GM19438 (cell line): ENCODE data around the gene SGPL1.
"Not testable (repeated sequence)": the region's sequence is repeated elsewhere in the genome, so short reads cannot be mapped to it uniquely, and the experiment has no call there.

Experiments
- ATAC-seq: cut with Tn5 transposase; IDR thresholded peaks from one replicate; pipeline ENCODE4 v1.9.1; 2021; ENCODE audit warnings: low read depth; ENCODE audit not compliant: unreplicated experiment

Gene SGPL1

DNA sequence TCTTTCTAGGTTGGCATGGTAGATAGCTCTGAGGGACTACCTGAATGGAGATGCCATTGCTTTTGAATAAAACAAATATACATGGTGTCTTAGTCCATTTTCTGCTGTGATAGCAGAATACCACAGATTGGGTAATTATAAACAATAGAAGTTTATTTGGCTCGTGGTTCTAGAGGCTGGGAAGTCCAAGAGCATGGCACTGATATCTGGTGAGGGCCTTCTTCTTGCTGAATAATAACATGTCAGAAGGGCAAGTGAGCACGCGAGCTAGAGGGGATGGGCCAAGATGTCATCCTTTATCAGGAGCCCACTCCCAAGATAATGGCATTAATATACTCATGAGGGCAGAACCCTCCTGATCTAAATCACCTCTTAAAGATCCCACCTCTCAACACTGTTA lies 21.9 kb downstream of the SGPL1 start:
- ATAC-seq = no peak

DNA sequence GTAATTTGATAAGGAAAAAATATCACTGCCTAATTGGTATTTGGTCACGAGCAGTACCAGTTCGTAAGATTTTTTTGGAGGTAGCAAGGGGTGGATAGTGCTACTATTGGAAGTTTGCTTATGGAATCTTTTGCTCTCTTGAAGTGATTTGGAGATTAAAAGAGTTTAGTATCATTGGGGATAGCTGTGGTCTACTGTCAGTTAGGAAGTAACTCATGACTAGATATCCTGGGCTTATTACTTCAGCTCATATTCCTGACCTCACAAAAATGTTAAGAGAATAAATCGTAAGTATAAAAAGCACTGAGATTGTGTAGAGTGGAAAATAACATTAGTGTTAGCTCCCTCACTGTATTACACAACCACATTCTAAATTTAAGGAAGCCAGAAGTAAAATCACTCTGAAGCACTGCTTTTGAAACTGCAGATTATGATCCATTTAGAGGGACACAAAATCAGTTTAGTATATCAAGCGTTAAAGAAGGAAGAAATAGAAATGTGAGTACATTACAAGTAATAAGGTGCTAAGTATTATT lies 22.6 kb downstream of the SGPL1 start:
- no peak for ATAC-seq

DNA sequence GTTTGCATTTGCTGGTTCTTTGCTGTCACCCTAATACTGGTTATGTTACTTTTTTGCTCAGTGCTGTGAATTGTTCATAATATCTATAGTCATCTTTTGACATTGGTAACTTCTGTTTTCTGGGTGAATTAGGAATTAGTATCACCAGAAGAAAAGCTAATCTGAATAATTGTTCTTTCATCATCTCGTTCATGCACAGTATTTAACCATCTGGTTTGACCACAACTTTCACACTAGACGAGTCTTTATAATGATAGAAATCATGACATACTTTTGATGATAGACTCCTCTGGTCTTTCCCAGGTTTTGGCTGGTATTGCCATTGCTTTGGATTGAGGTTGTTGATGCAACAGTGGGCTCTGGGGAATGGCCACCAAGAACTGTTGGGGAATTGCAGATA lies 25.1 kb downstream of the SGPL1 start:
- ATAC-seq = no peak

DNA sequence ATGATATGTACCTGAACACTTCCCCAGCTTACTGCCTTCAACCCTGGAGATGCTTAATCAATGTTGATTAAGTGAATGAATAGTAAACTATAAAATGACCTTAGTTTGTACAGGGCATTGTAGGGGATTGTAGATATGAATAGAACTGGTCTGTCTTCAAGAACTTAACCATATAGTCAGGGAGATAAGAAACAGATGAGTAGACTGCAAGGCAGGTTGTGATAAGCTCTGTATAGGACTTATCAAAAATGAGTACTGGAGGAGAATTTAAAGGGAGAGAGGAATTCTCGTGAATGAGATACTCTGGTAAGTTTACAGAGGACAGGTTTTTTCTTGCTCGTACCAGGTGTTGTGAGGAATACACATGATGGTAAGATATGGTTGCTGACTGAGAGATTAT lies 27.6 kb downstream of the SGPL1 start:
- ATAC-seq = no peak

DNA sequence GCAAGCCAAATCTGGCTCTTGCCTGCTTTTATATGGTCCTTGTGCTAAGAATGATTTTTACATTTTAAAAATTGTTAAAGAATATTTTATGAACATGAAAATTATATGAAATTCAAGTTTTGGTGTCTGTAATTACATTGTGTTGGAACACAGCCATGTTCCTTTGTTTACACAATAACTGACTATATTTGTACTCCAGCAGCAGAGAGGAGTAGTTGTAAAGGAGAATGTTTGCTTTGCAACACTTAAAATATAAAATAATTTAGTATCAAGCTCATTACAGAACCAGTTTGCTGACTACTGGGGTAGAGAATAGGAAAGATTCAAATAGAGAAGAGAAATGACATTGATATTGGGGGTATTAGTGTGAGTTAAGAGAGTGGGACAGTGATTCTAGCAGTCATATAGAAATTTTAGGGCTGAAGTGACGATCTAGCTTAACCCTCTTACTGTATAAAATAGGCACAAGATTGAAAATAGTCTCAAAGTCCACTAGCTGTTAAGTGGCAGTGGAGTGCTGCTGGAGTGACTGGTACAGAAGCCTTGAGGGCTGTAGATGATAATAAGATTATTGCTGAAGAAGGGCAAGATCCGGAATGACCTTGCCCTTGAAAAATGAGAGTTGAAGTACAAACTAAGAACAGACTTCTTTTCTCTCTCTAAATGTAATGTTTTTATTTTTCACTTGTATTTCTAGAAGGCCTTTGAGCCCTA lies 28.2 kb downstream of the SGPL1 start:
- no peak for ATAC-seq

DNA sequence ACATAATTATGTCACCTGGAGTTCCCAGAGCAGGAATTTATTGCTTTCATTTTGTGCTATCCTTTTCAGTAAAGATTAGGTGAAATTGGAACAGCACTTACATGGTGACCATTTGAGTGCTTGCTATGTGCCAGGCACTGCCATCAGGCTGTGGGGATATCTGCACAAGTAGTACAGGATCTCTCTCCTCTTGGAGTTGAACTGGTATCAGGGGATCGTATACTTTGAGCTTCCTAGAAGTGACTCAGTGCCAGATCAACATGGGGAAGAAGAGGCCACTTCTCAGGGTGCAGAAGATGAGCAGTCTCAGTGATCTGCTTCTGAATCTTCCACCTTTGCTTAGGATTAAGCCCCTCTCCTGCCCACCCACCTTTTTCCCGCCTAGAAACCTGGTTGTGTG lies 29.5 kb downstream of the SGPL1 start:
- no peak for ATAC-seq

DNA sequence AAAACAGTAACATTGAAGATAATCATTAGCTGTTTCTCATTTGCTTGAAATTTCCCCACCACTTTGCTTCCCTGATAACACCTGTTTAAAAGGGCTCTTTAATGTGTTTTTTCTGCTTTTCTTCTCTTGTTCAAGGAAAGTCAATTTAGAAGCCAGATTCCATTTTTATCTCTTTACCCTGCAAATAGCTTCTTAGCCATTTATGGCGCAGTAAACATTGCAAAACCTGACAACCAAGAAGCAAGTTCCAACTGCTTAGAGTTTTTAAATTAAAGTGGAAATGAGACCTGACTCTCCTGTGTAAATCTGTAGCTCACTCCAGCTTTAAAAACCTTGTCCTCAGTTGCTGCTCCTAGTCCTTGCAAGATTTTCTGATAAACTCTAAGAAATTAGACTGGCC lies 30.1 kb downstream of the SGPL1 start:
- ATAC-seq = no peak

DNA sequence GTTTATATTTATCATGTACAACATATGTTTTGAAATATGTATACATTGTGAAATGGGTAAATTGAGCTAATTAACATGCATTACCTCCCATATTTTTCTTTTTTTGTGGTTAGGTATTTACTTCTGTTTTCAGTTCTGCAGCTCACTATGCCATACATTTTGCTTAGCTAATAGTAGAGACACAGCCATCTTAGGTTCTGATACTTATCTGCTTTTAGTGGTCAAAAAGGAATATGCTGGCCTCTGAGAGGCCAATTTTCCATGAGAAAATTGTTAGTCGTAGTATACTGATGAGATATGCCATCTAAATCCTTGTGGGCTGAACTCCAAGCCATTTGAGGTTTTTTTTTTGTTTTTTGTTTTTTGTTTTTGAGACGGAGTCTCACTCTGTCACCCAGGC lies 31.0 kb downstream of the SGPL1 start:
- no peak for ATAC-seq

DNA sequence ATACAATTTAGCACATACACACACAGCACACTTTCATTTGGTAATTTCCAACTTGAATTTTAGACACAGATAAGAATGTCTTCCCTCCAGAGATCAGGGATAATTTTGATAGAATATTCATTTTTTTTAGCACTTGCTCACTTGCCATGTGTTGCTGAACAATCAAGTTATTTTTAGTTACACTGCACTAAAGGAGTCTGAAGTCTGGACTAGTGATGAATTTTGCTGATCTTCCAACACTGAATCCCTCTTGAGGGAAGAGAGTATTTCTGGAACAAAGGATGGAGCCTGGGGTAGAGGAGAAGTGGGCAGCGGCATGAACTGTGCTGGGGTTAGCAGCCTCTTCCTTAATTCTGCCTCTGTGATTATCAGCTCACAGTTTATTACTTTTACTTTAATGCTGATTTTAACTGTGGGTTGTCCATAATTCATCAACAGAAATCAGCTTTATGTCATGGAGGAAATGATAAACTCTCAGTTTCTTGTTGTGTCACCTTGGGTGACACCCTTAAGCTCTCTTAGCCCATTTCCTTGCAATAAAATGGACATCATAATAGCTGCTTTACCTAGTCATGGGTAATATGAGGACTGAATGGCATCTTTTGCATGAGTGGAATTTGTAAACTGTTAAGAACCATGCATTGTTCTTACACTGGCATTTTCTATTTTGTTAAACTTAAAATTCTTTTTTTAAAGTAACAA lies 32.1 kb downstream of the SGPL1 start:
- ATAC-seq = no peak

DNA sequence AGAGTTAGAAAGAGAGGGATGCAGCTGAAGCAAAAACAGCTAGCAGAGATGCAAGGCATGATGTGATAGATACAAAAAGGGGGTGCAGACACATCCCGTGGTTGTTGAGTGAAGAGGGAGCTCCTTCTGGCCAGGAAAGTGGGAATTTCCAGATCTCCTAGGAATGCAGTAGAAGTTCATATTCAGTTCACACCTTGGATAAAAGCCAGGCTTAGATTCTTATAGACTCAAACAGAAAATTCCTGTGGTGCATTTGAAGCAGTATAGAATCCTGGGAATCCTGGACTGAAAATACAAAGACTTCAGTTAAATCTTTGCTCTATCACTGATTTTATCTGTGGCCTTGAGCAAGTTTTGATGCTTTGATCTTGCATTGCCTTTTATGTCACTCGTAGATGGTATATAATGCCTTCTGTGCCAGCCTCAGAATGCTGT lies 33.9 kb downstream of the SGPL1 start:
- ATAC-seq = no peak

DNA sequence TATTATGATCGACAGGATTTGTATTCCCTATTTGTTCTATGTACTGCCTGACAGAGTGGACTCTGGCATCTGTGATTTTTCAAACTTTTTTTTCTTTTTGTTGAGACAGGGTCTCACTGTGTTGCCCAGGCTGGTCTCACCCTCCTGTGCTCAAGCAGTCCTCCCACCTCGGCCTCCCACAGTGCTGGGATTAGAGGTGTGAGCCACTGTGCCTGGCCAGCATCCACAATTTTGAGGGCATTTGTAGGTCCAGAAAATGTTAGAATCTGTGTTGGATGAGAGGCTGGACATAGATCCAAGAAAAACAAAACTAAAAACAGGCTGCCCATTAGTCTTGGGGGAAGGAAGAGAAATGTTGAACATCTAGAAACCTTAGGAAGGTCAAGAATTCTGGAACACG lies 34.3 kb downstream of the SGPL1 start:
- no peak for ATAC-seq

DNA sequence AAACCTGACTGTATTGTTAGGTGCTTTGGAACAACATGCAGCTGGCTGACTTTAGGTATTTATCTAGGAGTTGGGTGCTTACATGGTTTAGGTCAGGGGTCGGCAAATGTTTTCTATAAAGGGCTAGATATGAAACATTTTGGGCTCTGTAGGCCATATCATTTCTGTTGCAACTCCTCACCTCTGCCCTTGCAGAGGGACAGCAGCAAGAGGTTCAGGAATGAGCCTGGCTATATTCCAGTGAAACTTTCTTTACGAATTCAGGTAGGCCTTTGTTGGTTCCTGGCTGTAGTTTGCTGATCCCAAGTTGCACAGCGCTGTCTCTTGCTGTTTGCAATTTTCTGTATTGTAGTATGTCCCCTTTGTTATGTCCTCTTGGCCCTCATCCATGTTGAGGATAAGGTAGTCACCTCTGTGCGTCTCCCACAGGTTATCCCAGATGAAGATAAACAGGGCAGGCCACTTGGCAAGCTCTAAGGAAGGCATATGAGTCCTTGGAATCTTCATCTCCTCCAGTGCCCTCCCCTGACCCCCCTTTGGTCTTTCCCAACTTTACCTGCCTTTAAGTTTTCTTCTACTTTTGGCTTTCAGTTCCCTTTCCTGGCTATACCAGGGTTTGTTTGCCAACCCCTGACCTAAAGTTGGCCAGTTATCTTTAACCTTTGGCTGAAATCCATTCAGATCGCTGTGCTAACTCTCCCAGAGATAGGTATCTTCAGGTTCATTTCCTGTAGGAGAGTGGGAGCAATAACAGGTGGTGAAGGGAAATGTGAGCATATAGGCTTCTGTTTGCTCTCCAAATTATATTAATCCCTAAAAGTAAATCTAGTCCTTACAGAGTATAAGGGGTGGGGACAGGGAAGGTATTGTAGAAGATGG lies 36.1 kb downstream of the SGPL1 start:
- no peak for ATAC-seq

DNA sequence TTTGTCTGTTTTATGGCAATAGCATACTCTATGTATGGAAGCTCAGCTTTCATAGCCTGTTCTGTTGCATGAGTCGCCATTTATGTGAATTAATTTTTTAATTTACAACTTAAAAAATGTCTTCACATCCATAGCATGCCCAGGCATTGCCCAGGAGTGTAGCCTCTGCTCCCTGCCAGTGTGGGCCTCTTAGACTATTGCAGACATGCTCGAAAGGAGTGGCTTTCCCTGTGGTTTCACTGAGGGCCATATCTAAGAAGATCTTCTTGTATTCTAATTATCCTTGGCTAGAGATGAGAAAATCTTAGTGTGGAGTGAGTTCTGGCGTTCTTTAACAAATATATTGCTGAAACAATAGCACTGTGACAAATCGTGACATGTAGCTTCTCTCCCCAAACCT lies 37.3 kb downstream of the SGPL1 start:
- ATAC-seq = no peak

DNA sequence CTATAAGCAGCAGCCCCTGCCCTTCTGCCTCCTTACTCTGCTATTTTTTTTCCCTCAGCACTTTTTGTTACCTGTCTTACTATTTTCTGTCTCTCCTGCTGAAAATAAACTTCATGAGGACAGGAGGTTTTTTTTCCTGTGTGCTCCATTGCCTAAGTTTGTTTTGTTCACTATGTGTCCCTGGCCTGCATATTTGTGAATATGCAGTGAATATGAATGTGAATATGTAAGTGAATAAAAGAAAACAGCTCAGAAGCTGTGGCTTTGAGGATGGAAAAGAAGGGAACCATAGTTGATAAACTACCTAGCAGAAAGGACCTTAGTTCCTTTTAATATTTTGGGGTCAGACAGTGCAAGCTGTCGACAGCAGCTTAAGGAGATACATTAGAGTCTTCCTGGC lies 37.7 kb downstream of the SGPL1 start:
- ATAC-seq = no peak

DNA sequence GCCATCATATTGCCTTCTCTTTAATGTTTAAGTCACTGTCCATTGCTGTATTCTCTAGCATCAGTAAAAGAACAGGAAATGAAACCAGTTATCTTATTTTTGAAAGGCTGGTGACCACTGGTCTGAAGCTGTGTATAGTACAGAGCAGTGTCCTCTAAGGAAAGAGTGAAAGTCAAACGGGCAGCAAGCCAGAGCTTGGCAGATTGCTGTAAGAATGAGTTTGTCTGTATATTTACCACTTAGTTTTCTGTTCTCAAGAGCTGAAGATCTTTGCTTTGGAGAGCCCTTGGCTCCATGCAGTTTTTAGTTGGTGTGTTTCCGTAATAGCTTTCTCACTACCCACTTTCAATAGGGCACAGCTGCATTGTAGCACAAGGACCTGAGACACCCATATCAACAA lies 40.7 kb downstream of the SGPL1 start:
- ATAC-seq = no peak

DNA sequence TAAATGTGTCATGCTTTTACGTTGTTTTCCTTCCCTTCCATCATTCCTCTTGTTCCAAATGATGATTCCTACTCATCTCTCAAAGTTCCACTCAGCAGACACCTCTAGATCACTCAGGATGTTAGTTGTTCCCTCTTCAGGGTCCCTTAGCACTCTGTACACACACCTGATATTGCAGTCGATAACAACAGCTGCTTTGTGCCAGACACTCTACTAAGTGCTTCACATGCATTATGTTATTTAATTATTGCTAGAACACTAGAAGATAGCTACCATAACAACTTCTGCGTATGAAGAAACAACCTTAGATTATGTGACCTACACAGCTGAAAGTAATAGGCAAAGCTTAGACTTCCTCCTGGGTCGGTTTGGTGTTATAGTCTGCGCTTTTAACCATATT lies 43.0 kb downstream of the SGPL1 start:
- ATAC-seq = no peak

DNA sequence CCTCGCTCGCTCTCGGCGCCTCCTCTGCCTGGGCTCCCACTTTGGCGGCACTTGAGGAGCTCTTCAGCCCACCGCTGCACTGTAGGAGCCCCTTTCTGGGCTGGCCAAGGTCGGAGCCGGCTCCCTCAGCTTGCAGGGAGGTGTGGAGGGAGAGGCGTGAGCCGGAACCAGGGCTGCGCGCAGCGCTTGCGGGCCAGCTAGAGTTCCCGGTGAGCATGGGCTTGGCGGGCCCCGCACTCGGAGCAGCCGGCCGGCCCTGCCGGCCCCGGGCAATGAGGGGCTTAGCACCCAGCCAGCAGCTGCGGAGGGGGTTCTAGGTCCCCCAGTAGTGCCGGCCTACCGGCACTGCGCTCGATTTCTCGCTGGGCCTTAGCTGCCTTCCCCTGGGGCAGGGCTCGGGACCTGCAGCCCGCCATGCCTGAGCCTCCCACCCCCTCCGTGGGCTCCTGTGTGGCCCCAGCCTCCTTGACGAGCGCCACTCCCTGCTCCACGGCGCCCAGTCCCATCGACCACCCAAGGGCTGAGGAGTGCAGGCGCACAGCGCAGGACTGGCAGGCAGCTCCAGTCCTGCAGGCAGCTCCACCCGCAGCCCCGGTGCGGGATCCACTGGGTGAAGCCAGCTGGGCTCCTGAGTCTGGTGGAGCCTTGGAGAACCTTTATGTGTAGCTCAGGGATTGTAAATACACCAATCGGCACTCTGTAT lies 45.9 kb downstream of the SGPL1 start:
- not testable (repeated sequence) for ATAC-seq

DNA sequence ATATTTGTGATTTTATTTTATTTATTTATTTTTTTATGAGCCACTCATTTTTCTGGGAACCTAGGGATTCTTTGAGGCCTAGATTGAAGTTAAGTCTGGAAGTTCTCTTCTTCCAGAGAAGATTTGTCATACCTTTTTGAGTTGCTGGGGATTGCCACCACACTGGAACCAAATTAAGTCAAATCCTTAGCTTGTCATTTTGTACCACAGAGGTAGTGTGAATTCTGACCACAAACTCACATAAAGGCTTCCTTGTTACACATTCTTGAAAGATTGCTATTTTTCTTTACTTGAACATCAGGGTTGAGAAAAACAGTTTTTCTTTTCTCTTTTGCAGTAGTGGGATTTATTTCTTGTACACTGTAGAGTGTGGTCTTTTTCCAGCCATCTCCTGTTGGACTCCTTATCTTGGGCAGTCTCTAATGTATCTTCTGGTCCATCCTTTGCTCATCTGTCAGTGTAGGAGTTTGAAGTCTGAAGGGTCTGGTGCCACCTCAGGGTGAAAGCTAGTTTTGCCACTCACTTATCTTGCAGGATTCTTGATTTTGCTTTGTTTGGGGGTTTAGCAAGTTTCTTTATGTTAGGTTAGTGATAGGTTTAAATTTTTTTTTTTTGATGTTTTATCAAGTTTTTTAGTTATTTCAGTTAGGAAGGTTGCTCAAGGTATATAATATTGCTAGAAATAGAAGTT lies 47.9 kb downstream of the SGPL1 start:
- no peak for ATAC-seq

DNA sequence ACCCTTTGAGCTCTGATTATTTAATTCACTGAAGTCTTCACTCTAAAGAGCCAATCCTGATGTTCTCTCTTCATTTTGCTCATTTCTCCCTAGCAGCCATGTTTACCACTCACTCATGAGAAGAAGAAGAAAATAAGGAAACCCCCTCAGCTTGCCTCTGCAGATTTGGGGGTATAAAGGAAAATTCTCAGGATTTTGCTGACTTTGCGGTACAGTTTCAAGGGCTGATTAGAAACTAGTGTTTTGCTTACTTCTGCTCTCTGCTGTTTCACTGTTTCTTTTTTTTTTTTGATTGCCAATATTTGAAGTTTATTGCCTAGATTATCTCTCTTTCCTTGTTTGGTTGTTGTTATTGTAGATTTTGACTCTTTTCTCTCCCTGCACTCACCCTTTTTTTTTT lies 49.2 kb downstream of the SGPL1 start:
- ATAC-seq = no peak

DNA sequence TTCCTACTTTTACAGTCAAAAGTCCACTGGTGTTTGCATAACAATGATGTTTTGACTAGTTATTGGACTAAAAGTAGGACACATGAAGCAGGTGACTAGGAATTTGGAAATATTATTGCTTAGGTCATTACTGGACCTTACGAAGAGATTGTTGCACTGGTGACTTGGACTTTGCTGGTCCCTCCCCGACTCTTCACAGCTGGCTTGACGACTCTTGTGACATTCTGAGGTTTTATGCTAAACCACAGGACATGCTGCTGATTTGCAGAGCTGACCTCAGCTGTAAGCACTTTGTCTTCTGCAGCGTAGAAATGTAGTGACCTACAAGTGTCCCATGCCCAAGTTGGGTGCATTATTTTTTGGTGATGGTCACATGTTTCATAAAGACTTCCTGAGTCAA lies 50.7 kb downstream of the SGPL1 start:
- ATAC-seq = no peak
